Spleen (tissue), 11 donors: Measurements from ENCODE around the gene RBM20. TPM values are rescaled to one million over a fixed set of nuclear protein-coding genes. Genes with fewer than 3 reads are reported as not detected.

ENCODE experiments used
- DNase-seq: peaks from one replicate; pipeline ENCODE4 v3.0.0-alpha.2; 2020
- H3K27ac ChIP-seq, 8 donors: fragments of 200-600 bp; sonication (generic) in 7 of 8; 1 replicate in 4 of 8; 2 replicates in 4 of 8; pipeline versions ENCODE4 v1.5.0 to v1.8.0; 2016 to 2021; ENCODE audit warnings: inconsistent platforms in 4 of 8, mild to moderate bottlenecking in 4 of 8, moderate library complexity in 1 of 8
- H3K27me3 ChIP-seq, 7 donors: fragments of 200-600 bp; sonication (generic) in 6 of 7; replicated peaks in 1 of 7; 1 replicate in 4 of 7; 2 replicates in 3 of 7; pipeline versions ENCODE4 v1.5.0 to v1.8.0; 2016 to 2021; ENCODE audit warnings: inconsistent platforms in 3 of 7, mild to moderate bottlenecking in 1 of 7
- H3K36me3 ChIP-seq, 6 donors: fragments of 200-600 bp; sonication (generic) in 5 of 6; 1 replicate in 4 of 6; 2 replicates in 2 of 6; pipeline versions ENCODE4 v1.5.0 to v1.8.0; 2016 to 2021; ENCODE audit warnings: inconsistent platforms in 2 of 6
- H3K4me1 ChIP-seq, 6 donors: fragments of 200-600 bp; sonication (generic) in 5 of 6; 1 replicate in 3 of 6; 2 replicates in 3 of 6; pipeline versions ENCODE4 v1.5.0 to v1.8.0; 2016 to 2021; ENCODE audit warnings: inconsistent platforms in 3 of 6
- H3K4me3 ChIP-seq, 8 donors: fragments of 200-600 bp; sonication (generic) in 7 of 8; 1 replicate in 4 of 8; 2 replicates in 4 of 8; pipeline versions ENCODE4 v1.5.0 to v1.8.0; 2016 to 2021; ENCODE audit warnings: inconsistent platforms in 4 of 8, mild to moderate bottlenecking in 4 of 8, moderate library complexity in 2 of 8
- H3K9me3 ChIP-seq, 8 donors: fragments of 200-600 bp; sonication (generic) in 7 of 8; 1 replicate in 4 of 8; 2 replicates in 4 of 8; pipeline versions ENCODE4 v1.5.0 to v1.8.0; 2016 to 2021; ENCODE audit warnings: inconsistent platforms in 4 of 8
- POLR2A ChIP-seq, 3 donors: fragments of 450-650 bp; IDR thresholded peaks; one replicate each; pipeline ENCODE4 v1.5.1; 2017; ENCODE audit warnings: antibody characterized with exemption in 3 of 3, mild to moderate bottlenecking in 1 of 3
- POLR2AphosphoS5 ChIP-seq, 3 donors: sonication (generic); formaldehyde crosslinking; IDR thresholded peaks; one replicate each; pipeline ENCODE4 v1.5.1; 2017; ENCODE audit warnings: antibody characterized with exemption in 3 of 3
- WGBS, 5 donors: extraction: QIAGEN DNeasy Blood & Tissue Kit in 3 of 5; methylation state at CpG; one replicate each; pipeline versions ENCODE4 v1.1.5 to v1.1.7; 2013 to 2018; 5-methylcytosine and 5-hydroxymethylcytosine counted together
- intact Hi-C: fragments of 100-400 bp; cut with DNase I; formaldehyde crosslinking; loops from one replicate; pipeline ENCODE4 v1.15.0; 2023; ENCODE audit warnings: low total_unique reads
- polyA plus RNA-seq, 3 donors: library from polyadenylated mRNA; stranded (reverse); fragments of 200-250 nt; gene quantifications; one replicate each; pipeline ENCODE4 v1.2.1, GENCODE V29; 2013
- total RNA-seq, 7 donors: library from RNA; depleted of rRNA in 3 of 7; stranded (reverse); fragments of >200 nt in 3 of 7; fragmentation: NEBNext Ultra II Directional in 4 of 7; extraction: Animal tissue kit (Norgen Biotek cat#: 25700) in 4 of 7; gene quantifications; one replicate each; pipeline versions ENCODE4 v1.1.0 to v1.2.1, GENCODE V29; 2016 to 2021
- TF ChIP-seq, protein P1 (sequence below), 11 experiments: fragments of 200-600 bp in 7 of 11; fragments of 450-650 bp in 4 of 11; sonication (generic) in 4 of 11; IDR thresholded peaks in 8 of 11; conservative IDR thresholded peaks in 3 of 11; 1 replicate in 7 of 11; 2 replicates in 4 of 11; pipeline versions ENCODE4 v1.4.0 to v1.8.0; 2016 to 2021; ENCODE audit warnings: antibody characterized with exemption in 11 of 11, inconsistent platforms in 4 of 11, mild to moderate bottlenecking in 1 of 11
- donor health status: healthy with polysubstance abuse.
- donor health status: DM: no; HTN: no; CAD: no; lungs with moderate emphysema.
- donor health status: DM: no; HTN: no; CAD: no.
- donor health status: Bipolar disorder and iron deficiency.
- donor health status: healthy.
- donor health status: DM: no; HTN: no; CAD: no.
- donor health status: DM: yes; HTN: yes; CAD: no.

RBM20 gene
- total and polyA plus RNA-seq, 10 donors = 0.04 to 0.72 (median 0.29) TPM; not detected in 1

DNA sequence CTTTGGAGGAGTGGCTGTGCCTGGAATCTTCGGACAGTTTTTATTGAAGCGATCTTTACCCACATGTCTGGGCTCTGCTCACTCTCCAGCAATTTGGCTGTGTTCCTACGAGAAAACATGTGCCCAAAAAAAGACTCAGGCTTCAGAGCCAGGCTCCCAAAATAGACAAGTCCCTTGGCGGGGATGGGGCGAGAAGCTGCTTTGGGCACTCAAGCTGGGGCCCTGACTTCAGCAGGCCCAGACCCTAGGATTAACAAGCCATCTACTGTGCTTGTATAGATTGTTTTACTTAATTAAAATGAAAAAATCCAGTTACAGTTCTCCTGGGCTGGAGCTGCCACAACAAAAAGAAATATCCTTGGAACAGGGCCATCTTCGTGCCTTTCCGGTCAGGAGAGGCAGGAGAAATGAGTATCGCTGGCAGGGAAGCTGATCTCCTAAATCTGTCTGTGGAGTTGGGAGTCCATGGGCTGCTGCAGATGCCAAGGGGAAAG is 176.2 kb downstream of the RBM20 start:
- DNase-seq = no peak
- no peaks in the 10 kb centered on the region for H3K36me3 ChIP-seq
- H3K9me3 ChIP-seq = no peaks in the 10 kb centered on the region
- TF ChIP-seq POLR2AphosphoS5 (IDR thresholded peaks at IDR 0.05) = no peak
- no peak for TF ChIP-seq POLR2A (IDR thresholded peaks at IDR 0.05)
- TF ChIP-seq, protein P1, sequence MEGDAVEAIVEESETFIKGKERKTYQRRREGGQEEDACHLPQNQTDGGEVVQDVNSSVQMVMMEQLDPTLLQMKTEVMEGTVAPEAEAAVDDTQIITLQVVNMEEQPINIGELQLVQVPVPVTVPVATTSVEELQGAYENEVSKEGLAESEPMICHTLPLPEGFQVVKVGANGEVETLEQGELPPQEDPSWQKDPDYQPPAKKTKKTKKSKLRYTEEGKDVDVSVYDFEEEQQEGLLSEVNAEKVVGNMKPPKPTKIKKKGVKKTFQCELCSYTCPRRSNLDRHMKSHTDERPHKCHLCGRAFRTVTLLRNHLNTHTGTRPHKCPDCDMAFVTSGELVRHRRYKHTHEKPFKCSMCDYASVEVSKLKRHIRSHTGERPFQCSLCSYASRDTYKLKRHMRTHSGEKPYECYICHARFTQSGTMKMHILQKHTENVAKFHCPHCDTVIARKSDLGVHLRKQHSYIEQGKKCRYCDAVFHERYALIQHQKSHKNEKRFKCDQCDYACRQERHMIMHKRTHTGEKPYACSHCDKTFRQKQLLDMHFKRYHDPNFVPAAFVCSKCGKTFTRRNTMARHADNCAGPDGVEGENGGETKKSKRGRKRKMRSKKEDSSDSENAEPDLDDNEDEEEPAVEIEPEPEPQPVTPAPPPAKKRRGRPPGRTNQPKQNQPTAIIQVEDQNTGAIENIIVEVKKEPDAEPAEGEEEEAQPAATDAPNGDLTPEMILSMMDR (IDR thresholded peaks at IDR 0.05 in 8 of 11, conservative IDR thresholded peaks at IDR 0.05 in 3 of 11) = no peak
- intact Hi-C loops = no loop called here
- peaks cover 4 to 45% (median 11%) of the 10 kb centered on the region in 6 donors for H3K4me1 ChIP-seq
- no peaks in the 10 kb centered on the region for H3K27me3 ChIP-seq
- no peak overlapping the region for H3K4me3 ChIP-seq
- H3K27ac ChIP-seq = peak overlapping the region in 3 of 8 donors; percentile 10 to 33 (median 31)
- 52 to 77% (median 72%) methylated on average over 8 of the region's 8 CpGs for WGBS, 5 donors

DNA sequence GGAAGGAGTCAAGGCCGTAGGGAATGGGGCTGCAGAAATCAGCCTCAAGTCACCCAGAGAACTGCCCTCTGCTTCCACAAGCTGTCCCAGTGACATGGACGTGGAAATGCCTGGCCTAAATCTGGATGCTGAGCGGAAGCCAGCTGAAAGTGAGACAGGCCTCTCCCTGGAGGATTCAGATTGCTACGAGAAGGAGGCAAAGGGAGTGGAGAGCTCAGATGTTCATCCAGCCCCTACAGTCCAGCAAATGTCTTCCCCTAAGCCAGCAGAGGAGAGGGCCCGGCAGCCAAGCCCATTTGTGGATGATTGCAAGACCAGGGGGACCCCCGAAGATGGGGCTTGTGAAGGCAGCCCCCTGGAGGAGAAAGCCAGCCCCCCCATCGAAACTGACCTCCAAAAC is 177.4 kb downstream of the RBM20 start:
- Histone ChIP-seq H3K4me3 (no peak overlapping the region), H3K9me3 (no peaks in the 10 kb centered on the region), H3K36me3 (no peaks in the 10 kb centered on the region), H3K4me1 (peaks cover 4 to 40% (median 11%) of the 10 kb centered on the region in 6 donors), H3K27me3 (no peaks in the 10 kb centered on the region), H3K27ac (no peak overlapping the region)
- intact Hi-C loops = no loop called here
- DNase-seq = no peak
- WGBS, 5 donors = 83 to 93% (median 88%) methylated on average over 7 of the region's 7 CpGs
- no peak for TF ChIP-seq POLR2A (IDR thresholded peaks at IDR 0.05)
- TF ChIP-seq, protein P1 (IDR thresholded peaks at IDR 0.05 in 8 of 11, conservative IDR thresholded peaks at IDR 0.05 in 3 of 11) = no peak
- no peak for TF ChIP-seq POLR2AphosphoS5 (IDR thresholded peaks at IDR 0.05)

DNA sequence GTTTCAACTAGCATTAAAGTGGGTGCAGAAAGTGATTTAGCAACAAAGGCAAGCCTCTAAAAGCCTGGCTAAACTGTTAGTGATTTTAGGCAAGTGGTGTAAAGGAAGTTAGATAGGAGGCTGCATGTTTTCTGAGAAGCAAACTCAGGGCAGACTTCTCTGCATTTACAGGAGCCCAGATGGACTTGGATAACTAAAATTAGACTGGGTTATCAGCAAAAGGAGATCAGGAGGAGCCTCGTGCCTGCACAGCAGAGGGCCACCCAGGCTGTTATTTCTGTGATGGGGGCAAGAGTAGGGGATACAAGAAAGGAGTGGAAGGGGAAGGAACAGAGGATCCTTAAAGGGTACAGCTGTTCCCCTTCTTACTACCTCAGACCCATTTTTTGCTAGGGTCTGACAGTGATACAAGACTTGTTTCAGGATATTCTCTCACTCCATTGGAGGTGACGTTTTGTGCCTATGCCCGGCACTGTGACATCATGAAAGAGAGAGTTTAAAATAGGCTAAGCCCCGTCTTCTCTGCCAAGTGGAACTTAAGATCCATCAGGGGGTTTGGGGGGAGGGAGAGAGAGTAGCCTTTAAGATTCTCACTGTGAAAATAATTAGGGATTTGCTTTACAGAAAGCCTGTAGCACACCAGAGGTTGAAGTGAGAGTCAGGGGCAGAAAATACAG is 178.0 kb downstream of the RBM20 start:
- no peak overlapping the region for H3K4me3 ChIP-seq
- intact Hi-C loops = no loop called here
- no peak for DNase-seq
- H3K9me3 ChIP-seq = no peaks in the 10 kb centered on the region
- no peaks in the 10 kb centered on the region for H3K36me3 ChIP-seq
- H3K27me3 ChIP-seq = no peaks in the 10 kb centered on the region
- TF ChIP-seq POLR2AphosphoS5 (IDR thresholded peaks at IDR 0.05) (no peak), POLR2A (IDR thresholded peaks at IDR 0.05) (no peak)
- TF ChIP-seq, protein P1 (IDR thresholded peaks at IDR 0.05 in 8 of 11, conservative IDR thresholded peaks at IDR 0.05 in 3 of 11) = no peak
- H3K27ac ChIP-seq = no peak overlapping the region
- 57 to 75% (median 74%) methylated on average over 4 of the region's 4 CpGs for WGBS, 5 donors
- H3K4me1 ChIP-seq = peaks cover 4 to 40% (median 11%) of the 10 kb centered on the region in 6 donors

DNA sequence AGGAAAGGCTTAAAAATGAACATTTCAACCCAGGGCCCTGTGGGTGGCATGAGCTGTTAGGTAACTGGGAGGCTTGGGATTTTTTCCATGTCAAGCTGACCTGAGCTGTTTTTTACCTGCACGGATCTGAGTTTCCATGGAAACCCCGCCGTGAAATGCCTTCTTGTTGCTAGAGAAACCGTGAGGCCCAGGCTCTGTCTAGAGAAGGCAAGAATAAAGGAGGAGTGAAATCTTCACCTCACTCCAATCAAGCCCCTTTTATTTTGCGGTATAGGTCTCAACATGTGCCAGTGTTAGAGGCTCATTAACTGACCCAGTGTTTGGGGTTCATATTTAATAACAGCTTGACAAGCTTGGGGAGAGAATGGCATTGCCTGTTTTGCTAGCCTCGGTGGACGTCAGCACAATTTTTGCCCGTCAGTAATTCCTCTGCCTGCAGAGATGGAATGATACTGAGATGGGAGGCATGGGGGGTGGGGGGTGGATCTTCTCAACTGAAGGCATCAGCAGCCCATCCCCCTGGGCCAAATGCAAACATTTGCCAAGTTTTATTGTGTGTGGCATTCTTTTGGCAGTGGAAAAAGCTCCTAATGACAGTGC is 178.7 kb downstream of the RBM20 start:
- DNase-seq = no peak
- Histone ChIP-seq H3K27me3 (no peaks in the 10 kb centered on the region), H3K36me3 (no peaks in the 10 kb centered on the region), H3K4me1 (peaks cover 4 to 34% (median 11%) of the 10 kb centered on the region in 6 donors), H3K27ac (no peak overlapping the region), H3K4me3 (no peak overlapping the region), H3K9me3 (no peaks in the 10 kb centered on the region)
- TF ChIP-seq POLR2AphosphoS5 (IDR thresholded peaks at IDR 0.05) = no peak
- 90 to 97% (median 94%) methylated on average over 8 of the region's 8 CpGs for WGBS, 5 donors
- intact Hi-C loops = no loop called here
